Measurements from ENCODE around the gene DMAC2. TPM values are rescaled to one million over a fixed set of nuclear protein-coding genes. Genes with fewer than 3 reads are reported as not detected.

DMAC2 gene
- total and polyA plus RNA-seq, 2 of the 13 experiments (the other 11 are each of a cell fraction or from before 2014, with no cell fraction given): 39.0 to 66.0 TPM

DNA sequence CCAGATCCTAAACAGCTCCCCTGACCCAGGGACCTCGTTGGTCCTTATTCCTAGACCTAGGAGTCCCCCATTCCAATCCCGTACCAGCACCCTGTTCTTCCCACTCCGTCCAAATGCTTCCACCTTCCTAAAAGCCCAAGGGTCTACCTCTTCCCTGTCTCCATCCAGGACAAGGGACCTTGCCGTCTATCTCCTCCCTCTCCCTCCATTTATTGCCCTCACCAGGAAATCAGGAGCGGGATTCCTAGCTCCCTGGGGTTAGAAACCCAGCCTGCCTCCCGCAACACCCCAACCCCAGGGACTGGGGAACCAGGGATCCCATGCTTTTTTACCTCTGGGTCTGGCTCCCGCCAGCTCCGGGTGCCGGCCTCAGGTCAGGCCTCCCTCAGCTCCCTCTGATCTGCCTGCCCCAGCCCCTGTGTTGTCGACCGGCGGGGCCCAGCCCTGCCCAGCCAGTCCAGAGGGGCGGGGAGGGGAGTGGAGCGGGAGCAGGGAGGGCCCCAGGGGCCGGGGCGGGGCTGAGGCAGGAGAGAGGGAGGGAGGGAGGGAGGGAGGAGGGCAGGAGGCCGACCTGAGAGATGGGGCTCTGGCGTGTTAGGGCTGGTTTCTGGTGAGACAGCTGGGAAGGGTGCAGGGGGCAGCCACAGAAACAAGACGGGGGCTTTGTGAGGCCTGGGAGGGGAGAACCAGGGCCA, 12.6 kb downstream of the DMAC2 start, which contains the start of gene B3GNT8 (continued):
- TF ChIP-seq, protein P1, sequence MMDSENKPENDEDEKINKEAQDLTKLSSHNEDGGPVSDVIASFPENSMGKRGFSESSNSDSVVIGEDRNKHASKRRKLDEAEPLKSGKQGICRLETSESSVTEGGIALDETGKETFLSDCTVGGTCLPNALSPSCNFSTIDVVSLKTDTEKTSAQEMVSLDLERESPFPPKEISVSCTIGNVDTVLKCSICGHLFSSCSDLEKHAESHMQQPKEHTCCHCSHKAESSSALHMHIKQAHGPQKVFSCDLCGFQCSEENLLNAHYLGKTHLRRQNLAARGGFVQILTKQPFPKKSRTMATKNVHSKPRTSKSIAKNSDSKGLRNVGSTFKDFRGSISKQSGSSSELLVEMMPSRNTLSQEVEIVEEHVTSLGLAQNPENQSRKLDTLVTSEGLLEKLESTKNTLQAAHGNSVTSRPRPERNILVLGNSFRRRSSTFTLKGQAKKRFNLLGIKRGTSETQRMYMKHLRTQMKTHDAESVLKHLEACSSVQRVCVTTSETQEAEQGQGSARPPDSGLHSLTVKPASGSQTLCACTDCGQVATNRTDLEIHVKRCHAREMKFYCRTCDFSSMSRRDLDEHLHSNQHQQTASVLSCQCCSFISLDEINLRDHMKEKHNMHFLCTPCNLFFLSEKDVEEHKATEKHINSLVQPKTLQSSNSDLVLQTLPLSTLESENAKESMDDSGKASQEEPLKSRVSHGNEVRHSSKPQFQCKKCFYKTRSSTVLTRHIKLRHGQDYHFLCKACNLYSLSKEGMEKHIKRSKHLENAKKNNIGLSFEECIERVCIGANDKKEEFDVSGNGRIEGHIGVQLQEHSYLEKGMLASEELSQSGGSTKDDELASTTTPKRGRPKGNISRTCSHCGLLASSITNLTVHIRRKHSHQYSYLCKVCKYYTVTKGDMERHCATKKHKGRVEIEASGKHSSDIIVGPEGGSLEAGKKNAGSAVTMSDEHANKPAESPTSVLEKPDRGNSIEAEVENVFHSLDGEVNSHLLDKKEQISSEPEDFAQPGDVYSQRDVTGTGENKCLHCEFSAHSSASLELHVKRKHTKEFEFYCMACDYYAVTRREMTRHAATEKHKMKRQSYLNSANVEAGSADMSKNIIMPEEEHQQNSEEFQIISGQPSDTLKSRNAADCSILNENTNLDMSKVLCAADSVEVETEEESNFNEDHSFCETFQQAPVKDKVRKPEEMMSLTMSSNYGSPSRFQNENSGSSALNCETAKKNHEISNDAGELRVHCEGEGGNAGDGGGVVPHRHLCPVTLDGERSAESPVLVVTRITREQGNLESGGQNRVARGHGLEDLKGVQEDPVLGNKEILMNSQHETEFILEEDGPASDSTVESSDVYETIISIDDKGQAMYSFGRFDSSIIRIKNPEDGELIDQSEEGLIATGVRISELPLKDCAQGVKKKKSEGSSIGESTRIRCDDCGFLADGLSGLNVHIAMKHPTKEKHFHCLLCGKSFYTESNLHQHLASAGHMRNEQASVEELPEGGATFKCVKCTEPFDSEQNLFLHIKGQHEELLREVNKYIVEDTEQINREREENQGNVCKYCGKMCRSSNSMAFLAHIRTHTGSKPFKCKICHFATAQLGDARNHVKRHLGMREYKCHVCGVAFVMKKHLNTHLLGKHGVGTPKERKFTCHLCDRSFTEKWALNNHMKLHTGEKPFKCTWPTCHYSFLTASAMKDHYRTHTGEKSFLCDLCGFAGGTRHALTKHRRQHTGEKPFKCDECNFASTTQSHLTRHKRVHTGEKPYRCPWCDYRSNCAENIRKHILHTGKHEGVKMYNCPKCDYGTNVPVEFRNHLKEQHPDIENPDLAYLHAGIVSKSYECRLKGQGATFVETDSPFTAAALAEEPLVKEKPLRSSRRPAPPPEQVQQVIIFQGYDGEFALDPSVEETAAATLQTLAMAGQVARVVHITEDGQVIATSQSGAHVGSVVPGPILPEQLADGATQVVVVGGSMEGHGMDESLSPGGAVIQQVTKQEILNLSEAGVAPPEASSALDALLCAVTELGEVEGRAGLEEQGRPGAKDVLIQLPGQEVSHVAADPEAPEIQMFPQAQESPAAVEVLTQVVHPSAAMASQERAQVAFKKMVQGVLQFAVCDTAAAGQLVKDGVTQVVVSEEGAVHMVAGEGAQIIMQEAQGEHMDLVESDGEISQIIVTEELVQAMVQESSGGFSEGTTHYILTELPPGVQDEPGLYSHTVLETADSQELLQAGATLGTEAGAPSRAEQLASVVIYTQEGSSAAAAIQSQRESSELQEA (CRISPR knock-in tag; IDR thresholded peaks at IDR 0.05; ENCODE audit: not compliant biosample characterization): no peak
- TF ChIP-seq ATRX (CRISPR knock-in tag; IDR thresholded peaks at IDR 0.05; ENCODE audit: borderline replicate concordance) (no peak), ZBTB42 (CRISPR knock-in tag; IDR thresholded peaks at IDR 0.05) (no peak), TAF15 (IDR thresholded peaks at IDR 0.05; ENCODE audit: low read depth, low read length, poor library complexity, severe bottlenecking) (no peak), ZNF709 (CRISPR knock-in tag; IDR thresholded peaks at IDR 0.05) (no peak), ERF (CRISPR knock-in tag; IDR thresholded peaks at IDR 0.05) (no peak), GATAD1 (CRISPR knock-in tag; IDR thresholded peaks at IDR 0.05) (no peak; the same call in 1 of the 2 replicates), NFYC (CRISPR knock-in tag; IDR thresholded peaks at IDR 0.05) (no peak), GPN1 (CRISPR knock-in tag; IDR thresholded peaks at IDR 0.05; ENCODE audit: borderline replicate concordance) (no peak), SIX1 (CRISPR knock-in tag; IDR thresholded peaks at IDR 0.05; ENCODE audit: borderline replicate concordance) (no peak), ZNF879 (CRISPR knock-in tag; IDR thresholded peaks at IDR 0.05) (no peak), XRCC5 (optimal IDR thresholded peaks at IDR 0.05; ENCODE audit: low read length) (no peak), NONO (IDR thresholded peaks at IDR 0.05) (no peak), NONO (CRISPR knock-in tag; conservative IDR thresholded peaks at IDR 0.05) (peak; percentile 69), DPF2 (CRISPR knock-in tag; IDR thresholded peaks at IDR 0.05; ENCODE audit: borderline replicate concordance, low read depth) (no peak), ZNF841 (CRISPR knock-in tag; IDR thresholded peaks at IDR 0.05; ENCODE audit: borderline replicate concordance) (no peak), ZFP37 (CRISPR knock-in tag; IDR thresholded peaks at IDR 0.05; ENCODE audit: borderline replicate concordance) (no peak)
- TF ChIP-seq, protein P2, sequence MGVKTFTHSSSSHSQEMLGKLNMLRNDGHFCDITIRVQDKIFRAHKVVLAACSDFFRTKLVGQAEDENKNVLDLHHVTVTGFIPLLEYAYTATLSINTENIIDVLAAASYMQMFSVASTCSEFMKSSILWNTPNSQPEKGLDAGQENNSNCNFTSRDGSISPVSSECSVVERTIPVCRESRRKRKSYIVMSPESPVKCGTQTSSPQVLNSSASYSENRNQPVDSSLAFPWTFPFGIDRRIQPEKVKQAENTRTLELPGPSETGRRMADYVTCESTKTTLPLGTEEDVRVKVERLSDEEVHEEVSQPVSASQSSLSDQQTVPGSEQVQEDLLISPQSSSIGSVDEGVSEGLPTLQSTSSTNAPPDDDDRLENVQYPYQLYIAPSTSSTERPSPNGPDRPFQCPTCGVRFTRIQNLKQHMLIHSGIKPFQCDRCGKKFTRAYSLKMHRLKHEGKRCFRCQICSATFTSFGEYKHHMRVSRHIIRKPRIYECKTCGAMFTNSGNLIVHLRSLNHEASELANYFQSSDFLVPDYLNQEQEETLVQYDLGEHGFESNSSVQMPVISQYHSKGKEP (CRISPR knock-in tag; IDR thresholded peaks at IDR 0.05): no peak
- TF ChIP-seq, protein P3, sequence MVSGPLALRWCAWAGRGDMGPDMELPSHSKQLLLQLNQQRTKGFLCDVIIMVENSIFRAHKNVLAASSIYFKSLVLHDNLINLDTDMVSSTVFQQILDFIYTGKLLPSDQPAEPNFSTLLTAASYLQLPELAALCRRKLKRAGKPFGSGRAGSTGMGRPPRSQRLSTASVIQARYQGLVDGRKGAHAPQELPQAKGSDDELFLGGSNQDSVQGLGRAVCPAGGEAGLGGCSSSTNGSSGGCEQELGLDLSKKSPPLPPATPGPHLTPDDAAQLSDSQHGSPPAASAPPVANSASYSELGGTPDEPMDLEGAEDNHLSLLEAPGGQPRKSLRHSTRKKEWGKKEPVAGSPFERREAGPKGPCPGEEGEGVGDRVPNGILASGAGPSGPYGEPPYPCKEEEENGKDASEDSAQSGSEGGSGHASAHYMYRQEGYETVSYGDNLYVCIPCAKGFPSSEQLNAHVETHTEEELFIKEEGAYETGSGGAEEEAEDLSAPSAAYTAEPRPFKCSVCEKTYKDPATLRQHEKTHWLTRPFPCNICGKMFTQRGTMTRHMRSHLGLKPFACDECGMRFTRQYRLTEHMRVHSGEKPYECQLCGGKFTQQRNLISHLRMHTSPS (CRISPR knock-in tag; IDR thresholded peaks at IDR 0.05; ENCODE audit: low read depth): no peak

Measured in HepG2 (cell line).